HepG2 (cell line): ENCODE measurements around the gene LINS1. TPM values are rescaled to one million over a fixed set of nuclear protein-coding genes. Genes with fewer than 3 reads are reported as not detected.

Source experiments
- ATAC-seq: fragments of 200-7000 bp; cut with Tn5 transposase; 3 replicates; pipeline ENCODE4 v1.9.1; 2020; ENCODE audit warnings: mild to moderate bottlenecking, moderate library complexity
- BruUV-seq: library from RNA; stranded (reverse); fragments of 400-500 nt; replicated peaks from 2 replicates; lab custom pipeline; 2021; lab: Mats Ljungman, UMichigan
- CTCF ChIA-PET: fragments of 300-600 bp; formaldehyde crosslinking; extraction: SDS; loops from one replicate; lab custom pipeline; 2021; ENCODE audit warnings: low total read pairs, inconsistent platforms, low intra/inter-chr PET ratio; lab: Yijun Ruan, JAX
- POLR2A ChIA-PET: fragments of 350-600 bp; sonication (Branson Sonifier 250); formaldehyde crosslinking; loops from one replicate; lab custom pipeline; 2020; ENCODE audit warnings: antibody characterized with exemption, inconsistent platforms; lab: Yijun Ruan, JAX
- DNase-seq: peaks from one replicate; pipeline ENCODE4 v3.0.0-alpha.2; 2015; ENCODE audit warnings: low spot score
- FAIRE-seq: peaks from 3 replicates; lab custom pipeline; 2011; peaks lifted over from hg19 to GRCh38; lab: Jason Lieb, UNC
- H2AFZ ChIP-seq: one replicate; pipeline ENCODE4 v1.6.1; 2011; ENCODE audit warnings: low read length, inconsistent platforms
- H3K27ac ChIP-seq: fragments of 300-600 bp; 3 replicates; pipeline ENCODE4 v1.8.0; 2011; ENCODE audit warnings: mixed run types, mild to moderate bottlenecking, mixed read lengths, low read length, inconsistent platforms; ENCODE audit not compliant: insufficient read depth; ENCODE audit errors: extremely low read length
- H3K27me3 ChIP-seq, 2 experiments: fragments of 200-600 bp in 1 of 2; 2 replicates in 1 of 2; 3 replicates in 1 of 2; pipeline versions ENCODE4 v1.6.0 to v1.8.0; 2011; ENCODE audit warnings: low read length in 2 of 2, mild to moderate bottlenecking in 2 of 2, moderate library complexity in 2 of 2, inconsistent platforms in 1 of 2; ENCODE audit not compliant: insufficient read depth in 2 of 2, control insufficient read depth in 1 of 2
- H3K36me3 ChIP-seq, 2 experiments: fragments of 200-600 bp in 1 of 2; replicated peaks in 1 of 2; 2 replicates in 1 of 2; 3 replicates in 1 of 2; pipeline versions ENCODE4 v1.5.1 to v1.8.0; 2011; ENCODE audit warnings: low read length in 2 of 2, inconsistent platforms in 1 of 2; ENCODE audit not compliant: insufficient read depth in 2 of 2, control insufficient read depth in 1 of 2
- H3K4me1 ChIP-seq: 2 replicates; pipeline ENCODE4 v1.5.1; 2012; ENCODE audit warnings: low read length, inconsistent platforms; ENCODE audit not compliant: insufficient read depth
- H3K4me2 ChIP-seq: 2 replicates; pipeline ENCODE4 v1.6.0; 2011; ENCODE audit warnings: low read depth, low read length, inconsistent platforms
- H3K4me3 ChIP-seq, 3 experiments: fragments of 200-600 bp in 1 of 3; sonication (generic), shearing (Covaris generic) in 1 of 3; replicated peaks in 1 of 3; 2 replicates each; pipeline ENCODE4 v1.5.1; 2011 to 2016; ENCODE audit warnings: low read length in 3 of 3, inconsistent platforms in 2 of 3, low read depth in 2 of 3, mild to moderate bottlenecking in 2 of 3, control low read depth in 1 of 3, mixed read lengths in 1 of 3; ENCODE audit not compliant: insufficient read depth in 1 of 3
- H3K79me2 ChIP-seq: one replicate; pipeline ENCODE4 v1.6.1; 2011; ENCODE audit warnings: low read length, inconsistent platforms; ENCODE audit not compliant: insufficient read depth
- H3K9ac ChIP-seq: 2 replicates; pipeline ENCODE4 v1.6.0; 2011; ENCODE audit warnings: mild to moderate bottlenecking, low read depth, low read length, inconsistent platforms; ENCODE audit not compliant: insufficient read depth
- H3K9me3 ChIP-seq: 2 replicates; pipeline ENCODE4 v1.5.1; 2012; ENCODE audit warnings: mild to moderate bottlenecking, low read length
- H4K20me1 ChIP-seq: 2 replicates; pipeline ENCODE4 v1.6.0; 2011; ENCODE audit warnings: inconsistent platforms, mild to moderate bottlenecking, low read length, moderate library complexity; ENCODE audit not compliant: insufficient read depth
- ATAD3A ChIP-seq: sonication (generic); formaldehyde crosslinking; IDR thresholded peaks from 2 replicates; pipeline ENCODE4 v1.4.0; 2020; ENCODE audit warnings: missing genetic modification reagents
- E2F5 ChIP-seq: sonication (generic); formaldehyde crosslinking; conservative IDR thresholded peaks from 2 replicates; pipeline ENCODE4 v1.4.0; 2020; ENCODE audit warnings: missing genetic modification reagents
- ESRRA ChIP-seq: sonication (generic); formaldehyde crosslinking; IDR thresholded peaks from 2 replicates; pipeline ENCODE4 v1.5.1; 2020; ENCODE audit warnings: mild to moderate bottlenecking, low read depth, missing genetic modification reagents
- PREB ChIP-seq: sonication (generic); formaldehyde crosslinking; IDR thresholded peaks from 2 replicates; pipeline ENCODE4 v1.4.0; 2020; ENCODE audit warnings: missing genetic modification reagents
- STAT5B ChIP-seq: sonication (generic); formaldehyde crosslinking; IDR thresholded peaks from 2 replicates; pipeline ENCODE4 v1.4.0; 2020; ENCODE audit warnings: missing genetic modification reagents
- THYN1 ChIP-seq: sonication (generic); formaldehyde crosslinking; IDR thresholded peaks from 2 replicates; pipeline ENCODE4 v1.8.1; 2023; ENCODE audit warnings: low read depth, mild to moderate bottlenecking, moderate library complexity, missing genetic modification reagents, borderline replicate concordance
- TRIM22 ChIP-seq: fragments of 450-650 bp; IDR thresholded peaks from 2 replicates; pipeline ENCODE4 v1.6.1; 2017
- TRIM24 ChIP-seq: sonication (generic); formaldehyde crosslinking; IDR thresholded peaks from 2 replicates; pipeline ENCODE4 v1.8.0; 2022; ENCODE audit warnings: mild to moderate bottlenecking, missing genetic modification reagents
- ZBTB46 ChIP-seq: sonication (generic); formaldehyde crosslinking; IDR thresholded peaks from 2 replicates; pipeline ENCODE4 v1.4.0; 2020; ENCODE audit warnings: mild to moderate bottlenecking, missing genetic modification reagents, borderline replicate concordance
- ZBTB7B ChIP-seq: sonication (generic); formaldehyde crosslinking; IDR thresholded peaks from 2 replicates; pipeline ENCODE4 v1.4.0; 2020; ENCODE audit warnings: missing genetic modification reagents
- ZNF251 ChIP-seq: sonication (generic); formaldehyde crosslinking; IDR thresholded peaks from 2 replicates; pipeline ENCODE4 v1.9.0; 2021; ENCODE audit warnings: mild to moderate bottlenecking, missing genetic modification reagents
- ZNF580 ChIP-seq: IDR thresholded peaks from 2 replicates; pipeline ENCODE4 v1.6.1; 2016; ENCODE audit warnings: low read depth, borderline replicate concordance
- ZNF782 ChIP-seq: sonication (generic); formaldehyde crosslinking; IDR thresholded peaks from 2 replicates; pipeline ENCODE4 v1.4.0; 2020; ENCODE audit warnings: missing genetic modification reagents, mild to moderate bottlenecking, borderline replicate concordance
- WGBS: methylation state at CpG from one replicate; pipeline ENCODE4 v1.1.6; 2017; ENCODE audit warnings: low lambda C conversion rate; 5-methylcytosine and 5-hydroxymethylcytosine counted together
- in situ Hi-C: cut with HindIII; loops from 2 replicates; pipeline ENCODE4 v1.10.0; 2017; ENCODE audit warnings: low pct_unique_long_range_greater_than_20kb; ENCODE audit not compliant: extremely low pct_ligation_motif_present
- intact Hi-C: fragments of 100-400 bp; cut with micrococcal nuclease; formaldehyde crosslinking; loops from one replicate; pipeline ENCODE4 v1.10.0; 2022; ENCODE audit not compliant: unreplicated experiment
- polyA plus RNA-seq, 8 experiments: library from polyadenylated mRNA; depleted of rRNA in 3 of 8; stranded (reverse) in 7 of 8; unstranded in 1 of 8; fragments of >200 nt; fragmentation: Illumina TruSeq in 4 of 8; extraction: Trizol in 4 of 8; gene quantifications; 2 replicates each; pipeline versions ENCODE4 v1.2.1 to v1.2.3, GENCODE V29; 2011 to 2016; ENCODE audit warnings: low read depth in 4 of 8, missing spikeins in 1 of 8, mixed read lengths in 1 of 8; ENCODE audit not compliant: insufficient read depth in 1 of 8
- total RNA-seq, 5 experiments: library from RNA; depleted of rRNA; stranded (reverse); fragments of >200 nt; fragmentation: Illumina TruSeq; extraction: Trizol; gene quantifications; 2 replicates each; pipeline ENCODE4 v1.2.3, GENCODE V29; 2016; ENCODE audit warnings: low read depth in 1 of 5
- TF ChIP-seq, protein P1 (sequence below): sonication (generic); formaldehyde crosslinking; IDR thresholded peaks from 2 replicates; pipeline ENCODE4 v1.4.0; 2020; ENCODE audit warnings: missing genetic modification reagents, borderline replicate concordance

LINS1 gene
- total and polyA plus RNA-seq, 2 of the 13 experiments (the other 11 are each of a cell fraction or from before 2014, with no cell fraction given): 9.8 to 10.4 TPM

DNA sequence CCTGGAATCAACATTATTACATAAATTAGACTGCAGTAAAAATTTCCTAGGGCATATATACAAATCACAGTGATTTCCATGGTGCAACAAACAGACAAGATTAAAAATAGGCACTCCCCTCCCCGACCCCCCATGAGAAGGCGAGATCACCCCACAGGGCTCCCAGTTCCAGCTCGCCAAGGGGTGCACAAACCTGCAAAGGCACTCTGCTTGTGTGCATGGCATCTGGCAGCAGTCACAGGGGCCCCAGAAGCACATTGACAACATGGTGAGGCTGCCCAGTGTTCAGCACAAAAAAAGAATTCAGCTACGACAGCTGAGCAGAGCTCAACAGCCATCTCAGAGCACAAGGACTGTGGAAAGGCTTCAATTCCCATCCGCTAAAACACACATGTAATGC is 54.0 kb downstream of the LINS1 start:
- Histone ChIP-seq H3K9ac (no peak overlapping the region), H3K4me3 (no peak overlapping the region), H3K79me2 (no peaks in the 10 kb centered on the region), H3K36me3 (no peaks in the 10 kb centered on the region), H2AFZ (no peak overlapping the region), H3K27ac (no peak overlapping the region), H3K27me3 (no peaks in the 10 kb centered on the region), H4K20me1 (no peaks in the 10 kb centered on the region), H3K4me1 (no peaks in the 10 kb centered on the region), H3K9me3 (no peaks in the 10 kb centered on the region), H3K4me2 (no peak overlapping the region)
- no peak for DNase-seq
- intact Hi-C loops (no loop called here), in situ Hi-C loops (no loop called here)
- 22% methylated on average over 5 of the region's 5 CpGs for WGBS
- CTCF ChIA-PET: no interaction called here
- no TSS peak for BruUV-seq
- POLR2A ChIA-PET: no interaction called here
- ATAC-seq: no peak
- FAIRE-seq: no peak
- no peak for TF ChIP-seq ZNF251 (CRISPR knock-in tag)
- no peak for TF ChIP-seq ZNF782 (CRISPR knock-in tag)
- no peak for TF ChIP-seq THYN1 (CRISPR knock-in tag)
- no peak for TF ChIP-seq ZBTB46 (CRISPR knock-in tag)
- no peak for TF ChIP-seq E2F5 (CRISPR knock-in tag)
- TF ChIP-seq, protein P1, sequence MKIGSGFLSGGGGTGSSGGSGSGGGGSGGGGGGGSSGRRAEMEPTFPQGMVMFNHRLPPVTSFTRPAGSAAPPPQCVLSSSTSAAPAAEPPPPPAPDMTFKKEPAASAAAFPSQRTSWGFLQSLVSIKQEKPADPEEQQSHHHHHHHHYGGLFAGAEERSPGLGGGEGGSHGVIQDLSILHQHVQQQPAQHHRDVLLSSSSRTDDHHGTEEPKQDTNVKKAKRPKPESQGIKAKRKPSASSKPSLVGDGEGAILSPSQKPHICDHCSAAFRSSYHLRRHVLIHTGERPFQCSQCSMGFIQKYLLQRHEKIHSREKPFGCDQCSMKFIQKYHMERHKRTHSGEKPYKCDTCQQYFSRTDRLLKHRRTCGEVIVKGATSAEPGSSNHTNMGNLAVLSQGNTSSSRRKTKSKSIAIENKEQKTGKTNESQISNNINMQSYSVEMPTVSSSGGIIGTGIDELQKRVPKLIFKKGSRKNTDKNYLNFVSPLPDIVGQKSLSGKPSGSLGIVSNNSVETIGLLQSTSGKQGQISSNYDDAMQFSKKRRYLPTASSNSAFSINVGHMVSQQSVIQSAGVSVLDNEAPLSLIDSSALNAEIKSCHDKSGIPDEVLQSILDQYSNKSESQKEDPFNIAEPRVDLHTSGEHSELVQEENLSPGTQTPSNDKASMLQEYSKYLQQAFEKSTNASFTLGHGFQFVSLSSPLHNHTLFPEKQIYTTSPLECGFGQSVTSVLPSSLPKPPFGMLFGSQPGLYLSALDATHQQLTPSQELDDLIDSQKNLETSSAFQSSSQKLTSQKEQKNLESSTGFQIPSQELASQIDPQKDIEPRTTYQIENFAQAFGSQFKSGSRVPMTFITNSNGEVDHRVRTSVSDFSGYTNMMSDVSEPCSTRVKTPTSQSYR (CRISPR knock-in tag): no peak
- TF ChIP-seq STAT5B: no peak
- TF ChIP-seq ZNF580 (CRISPR knock-in tag): no peak
- TF ChIP-seq PREB (CRISPR knock-in tag): no peak
- no peak for TF ChIP-seq ZBTB7B (CRISPR knock-in tag)
- TF ChIP-seq ESRRA (CRISPR knock-in tag): no peak
- no peak for TF ChIP-seq TRIM24
- no peak for TF ChIP-seq TRIM22
- no peak for TF ChIP-seq ATAD3A (CRISPR knock-in tag)
